ENCODE data around the gene VASP. TPM values are rescaled to one million over a fixed set of nuclear protein-coding genes. Genes with fewer than 3 reads are reported as not detected.

VASP gene
- total RNA-seq = 95.6 and 146 TPM in 2 replicates

GRCh38 chr19:45506989-45507871 is at the start of gene VASP:
Gene VASP (plus strand): TSS chr19:45507479. CDS start chr19:45507772, 293 bp downstream.

GRCh38 chr19:45467456-45468158 is 39.7 kb upstream of the VASP start, which contains the start of gene FOSB:
Gene FOSB (plus strand): TSS chr19:45467996. CDS start chr19:45468587, 591 bp downstream.

GRCh38 chr19:45498411-45499195 is 8.7 kb upstream of the VASP start, which contains the start of gene PPM1N:
Gene PPM1N (plus strand): TSS chr19:45498443. CDS start chr19:45498473, 30 bp downstream.

Other genes with a start within 250 kb of the VASP start
- 1.8 TPM in 1 of 2 replicates, not detected in the other for gene CKM, start 184.6 kb upstream of the VASP start, total RNA-seq
- gene KLC3, start 166.7 kb upstream of the VASP start, total RNA-seq = 1.1 TPM in 1 of 2 replicates, not detected in the other
- 34.0 and 60.1 TPM in 2 replicates for gene ERCC2, start 136.9 kb upstream of the VASP start, total RNA-seq
- gene PPP1R13L, start 102.4 kb upstream of the VASP start, total RNA-seq = 5.0 and 6.0 TPM in 2 replicates
- 5.0 and 8.1 TPM in 2 replicates for gene POLR1G, start 100.8 kb upstream of the VASP start, total RNA-seq
- gene ERCC1, start 83.6 kb upstream of the VASP start, total RNA-seq = 84.8 and 90.9 TPM in 2 replicates
- 19.0 and 81.4 TPM in 2 replicates for gene FOSB, start 39.5 kb upstream of the VASP start, total RNA-seq
- gene RTN2, start 10.4 kb upstream of the VASP start, total RNA-seq = 16.4 and 17.3 TPM in 2 replicates
- 0.16 and 0.72 TPM in 2 replicates for gene PPM1N, start 9.0 kb upstream of the VASP start, total RNA-seq
- gene OPA3, start 77.3 kb downstream of the VASP start, total RNA-seq = 6.5 and 12.1 TPM in 2 replicates
- gene GPR4, start 94.7 kb downstream of the VASP start, total RNA-seq = 2.7 and 5.2 TPM in 2 replicates
- gene EML2, start 131.9 kb downstream of the VASP start, total RNA-seq = 16.8 and 18.8 TPM in 2 replicates
- under 0.01 and 0.49 TPM in 2 replicates for gene GIPR, start 160.7 kb downstream of the VASP start, total RNA-seq
- gene SNRPD2, start 184.5 kb downstream of the VASP start, total RNA-seq = 260 and 275 TPM in 2 replicates
- 18.2 and 19.3 TPM in 2 replicates for gene QPCTL, start 185.2 kb downstream of the VASP start, total RNA-seq
- gene FBXO46, start 223.4 kb downstream of the VASP start, total RNA-seq = 7.1 and 8.1 TPM in 2 replicates
- gene MEIOSIN, start 226.0 kb downstream of the VASP start, total RNA-seq = not detected in 2 replicates